Smooth muscle cell (in vitro differentiated cells): ENCODE measurements around the gene CADPS. TPM values are rescaled to one million over a fixed set of nuclear protein-coding genes. Genes with fewer than 3 reads are reported as not detected.

ENCODE experiments used
- DNase-seq: peaks from one replicate; lab custom pipeline; 2025; ENCODE audit not compliant: unreplicated experiment; lab: John Stamatoyannopoulos, UW
- H2AFZ ChIP-seq: fragments of 200-600 bp; sonication (generic); 2 replicates; pipeline ENCODE4 v1.6.0; 2016; ENCODE audit warnings: antibody characterized with exemption, low read depth, mild to moderate bottlenecking
- H3F3A ChIP-seq: fragments of 200-600 bp; sonication (generic); 2 replicates; pipeline ENCODE4 v1.6.0; 2017; ENCODE audit warnings: antibody characterized with exemption, low read depth
- H3K27ac ChIP-seq: fragments of 200-600 bp; sonication (generic); 2 replicates; pipeline ENCODE4 v1.5.1; 2016; ENCODE audit warnings: low read depth, mild to moderate bottlenecking
- H3K27me3 ChIP-seq: fragments of 200-600 bp; sonication (generic); 2 replicates; pipeline ENCODE4 v1.6.1; 2016; ENCODE audit warnings: low read depth, mild to moderate bottlenecking
- H3K36me3 ChIP-seq: fragments of 200-600 bp; sonication (generic); 2 replicates; pipeline ENCODE4 v1.5.1; 2016; ENCODE audit warnings: low read depth
- H3K4me1 ChIP-seq: fragments of 200-600 bp; sonication (generic); 2 replicates; pipeline ENCODE4 v1.5.1; 2016; ENCODE audit warnings: low read depth
- H3K4me2 ChIP-seq: fragments of 200-600 bp; sonication (generic); 2 replicates; pipeline ENCODE4 v1.6.0; 2016; ENCODE audit warnings: mild to moderate bottlenecking
- H3K4me3 ChIP-seq: fragments of 200-600 bp; sonication (generic); 2 replicates; pipeline ENCODE4 v1.5.1; 2016; ENCODE audit warnings: mild to moderate bottlenecking
- H3K79me2 ChIP-seq: fragments of 200-600 bp; sonication (generic); 2 replicates; pipeline ENCODE4 v1.6.0; 2016; ENCODE audit warnings: low read depth, mild to moderate bottlenecking
- H3K9ac ChIP-seq: fragments of 200-600 bp; sonication (generic); 2 replicates; pipeline ENCODE4 v1.6.0; 2016; ENCODE audit warnings: low read depth
- H3K9me3 ChIP-seq: fragments of 200-600 bp; sonication (generic); replicated peaks from 2 replicates; pipeline ENCODE4 v1.5.1; 2016; ENCODE audit warnings: low read depth
- H4K20me1 ChIP-seq: fragments of 200-600 bp; sonication (generic); 2 replicates; pipeline ENCODE4 v1.6.0; 2016; ENCODE audit warnings: low read depth
- CTCF ChIP-seq: fragments of 200-600 bp; sonication (generic); IDR thresholded peaks from 2 replicates; pipeline ENCODE4 v1.5.1; 2017; ENCODE audit warnings: borderline replicate concordance, mild to moderate bottlenecking, antibody characterized with exemption; ENCODE audit not compliant: insufficient read depth, poor library complexity, severe bottlenecking
- WGBS: methylation state at CpG from one replicate; pipeline ENCODE4 v1.1.7; 2016; ENCODE audit warnings: low lambda C conversion rate; 5-methylcytosine and 5-hydroxymethylcytosine counted together
- polyA plus RNA-seq: library from polyadenylated mRNA; unstranded; fragments of >200 nt; fragmentation: Nextera tagmentation; extraction: Ambion mirVana; gene quantifications from 2 replicates; pipeline ENCODE4 v1.2.1, GENCODE V29; 2016
- total RNA-seq: library from RNA; depleted of rRNA; stranded (reverse); fragments of >200 nt; gene quantifications from 2 replicates; pipeline ENCODE4 v1.2.3, GENCODE V29; 2014

CADPS gene
- total and polyA plus RNA-seq, 2 experiments from 2014 or later, result 4.4 to 38.4 TPM

DNA sequence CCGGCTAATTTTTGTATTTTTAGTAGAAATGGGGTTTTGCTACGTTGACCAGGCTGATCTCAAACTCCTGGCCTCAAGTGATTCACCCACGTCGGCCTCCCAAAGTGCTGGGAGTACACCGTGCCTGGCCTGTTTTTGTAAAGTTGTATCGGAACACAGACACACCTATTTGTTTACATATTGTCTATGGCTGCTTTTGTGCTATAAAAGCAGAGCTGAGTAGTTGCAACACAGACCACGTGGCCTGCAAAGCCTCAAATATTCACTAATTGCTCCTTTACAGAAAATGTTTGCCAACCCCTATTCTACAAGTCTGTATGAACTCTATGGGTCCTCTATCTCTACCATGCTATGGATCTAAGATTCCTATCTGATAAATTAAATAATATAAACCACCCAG lies 175.5 kb downstream of the CADPS start:
- no peak overlapping the region for H3K4me3 ChIP-seq
- 71% methylated on average over 7 of the region's 7 CpGs for WGBS
- H3K27me3 ChIP-seq, result no peaks in the 10 kb centered on the region
- no peaks in the 10 kb centered on the region for H3K79me2 ChIP-seq
- no peaks in the 10 kb centered on the region for H3K36me3 ChIP-seq
- H3K4me1 ChIP-seq, result peaks cover 3% of the 10 kb centered on the region
- H3K4me2 ChIP-seq, result no peak overlapping the region
- H3F3A ChIP-seq, result no peaks in the 10 kb centered on the region
- H3K27ac ChIP-seq, result no peak overlapping the region
- DNase-seq, result no peak
- H3K9ac ChIP-seq, result no peak overlapping the region
- TF ChIP-seq CTCF, result no peak
- H2AFZ ChIP-seq, result no peak overlapping the region
- no peaks in the 10 kb centered on the region for H3K9me3 ChIP-seq
- H4K20me1 ChIP-seq, result no peaks in the 10 kb centered on the region

DNA sequence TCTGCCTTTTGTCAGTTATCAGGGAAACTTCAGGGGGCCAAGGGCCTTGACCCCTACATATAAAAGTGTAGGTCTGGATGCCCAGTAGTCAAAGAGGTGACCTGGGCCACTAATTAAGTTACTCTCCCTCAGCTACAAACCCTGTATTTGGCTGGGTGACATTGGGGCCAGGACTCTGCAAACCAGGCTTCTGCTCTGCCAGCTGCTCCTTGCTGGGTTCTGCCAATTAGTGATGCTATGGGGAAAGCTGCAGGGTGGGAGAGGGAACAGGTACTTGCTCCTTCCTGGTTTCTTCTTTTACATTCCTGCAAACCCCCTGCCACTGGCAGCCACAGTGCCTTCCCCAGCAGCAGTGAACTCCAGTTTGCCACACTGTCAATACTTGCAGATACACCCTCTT lies 179.2 kb downstream of the CADPS start:
- no peaks in the 10 kb centered on the region for H3K4me1 ChIP-seq
- no peak overlapping the region for H3K9ac ChIP-seq
- no peaks in the 10 kb centered on the region for H4K20me1 ChIP-seq
- DNase-seq, result no peak
- no peaks in the 10 kb centered on the region for H3F3A ChIP-seq
- H2AFZ ChIP-seq, result no peak overlapping the region
- no peak for TF ChIP-seq CTCF
- no peaks in the 10 kb centered on the region for H3K79me2 ChIP-seq
- H3K9me3 ChIP-seq, result no peaks in the 10 kb centered on the region
- no peak overlapping the region for H3K27ac ChIP-seq
- H3K36me3 ChIP-seq, result no peaks in the 10 kb centered on the region
- H3K4me3 ChIP-seq, result no peak overlapping the region
- peaks cover 5% of the 10 kb centered on the region for H3K27me3 ChIP-seq
- no peak overlapping the region for H3K4me2 ChIP-seq

DNA sequence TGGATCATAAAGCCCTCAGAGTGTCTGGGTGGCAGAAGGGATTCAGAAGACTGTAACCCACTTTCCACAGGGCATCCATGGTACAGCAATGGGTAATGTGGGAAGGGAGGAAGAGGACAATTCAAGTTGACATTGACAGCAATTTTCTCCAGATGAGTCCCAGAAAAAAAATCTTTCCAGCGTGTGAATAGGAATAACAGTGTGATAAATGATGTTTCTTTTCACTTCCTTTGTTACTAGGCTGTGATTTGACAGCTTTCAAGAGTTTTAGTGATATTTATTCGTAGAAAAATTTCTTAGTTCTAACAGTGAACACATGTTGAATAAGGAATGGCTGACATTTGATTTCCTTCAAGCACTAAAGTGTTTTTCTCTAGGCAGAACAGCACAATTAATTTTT lies 186.4 kb downstream of the CADPS start:
- H3K9ac ChIP-seq, result no peak overlapping the region
- H2AFZ ChIP-seq, result no peak overlapping the region
- H3K4me2 ChIP-seq, result no peak overlapping the region
- H3K4me3 ChIP-seq, result no peak overlapping the region
- peaks cover 13% of the 10 kb centered on the region for H3K4me1 ChIP-seq
- no peak for DNase-seq
- no peak for TF ChIP-seq CTCF
- no peaks in the 10 kb centered on the region for H3K9me3 ChIP-seq
- H4K20me1 ChIP-seq, result no peaks in the 10 kb centered on the region
- H3F3A ChIP-seq, result no peaks in the 10 kb centered on the region
- H3K27me3 ChIP-seq, result peaks cover 5% of the 10 kb centered on the region
- no peaks in the 10 kb centered on the region for H3K79me2 ChIP-seq
- H3K36me3 ChIP-seq, result no peaks in the 10 kb centered on the region
- no peak overlapping the region for H3K27ac ChIP-seq
- WGBS, result 87% methylated on average over 2 of the region's 2 CpGs

DNA sequence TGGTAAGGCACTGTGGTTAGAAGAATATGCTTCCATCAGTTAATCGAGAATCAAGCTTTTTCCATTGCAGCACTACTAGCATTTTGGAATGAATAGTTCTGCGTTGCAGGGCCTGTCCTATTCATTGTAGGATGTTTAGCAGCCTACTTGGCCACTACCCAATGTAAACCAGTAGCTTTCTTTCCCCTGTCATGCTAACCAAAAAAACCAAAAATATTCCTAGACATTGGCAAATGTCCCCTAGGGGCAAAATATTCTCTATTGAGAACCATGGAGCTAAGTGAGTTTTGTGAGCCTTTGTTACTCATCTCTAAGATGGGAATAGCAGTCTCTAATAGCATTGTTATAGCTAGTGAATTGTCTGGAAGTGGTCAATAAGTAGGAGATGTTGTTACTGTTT lies 187.2 kb downstream of the CADPS start:
- Histone ChIP-seq H3K27me3 (peaks cover 5% of the 10 kb centered on the region), H3K9me3 (no peaks in the 10 kb centered on the region), H3F3A (no peaks in the 10 kb centered on the region), H3K79me2 (no peaks in the 10 kb centered on the region), H3K27ac (no peak overlapping the region), H3K4me1 (peaks cover 13% of the 10 kb centered on the region), H2AFZ (no peak overlapping the region), H3K36me3 (no peaks in the 10 kb centered on the region), H3K9ac (no peak overlapping the region), H3K4me2 (no peak overlapping the region), H3K4me3 (no peak overlapping the region), H4K20me1 (no peaks in the 10 kb centered on the region)
- TF ChIP-seq CTCF, result no peak
- DNase-seq, result no peak
- 88% methylated on average over 2 of the region's 2 CpGs for WGBS
